HG03025 (cell line): ENCODE measurements around the gene IL4R.
"Not testable (repeated sequence)": the region's sequence is repeated elsewhere in the genome, so short reads cannot be mapped to it uniquely, and the experiment has no call there.

Source experiments
- ATAC-seq: cut with Tn5 transposase; IDR thresholded peaks from one replicate; pipeline ENCODE4 v1.9.1; 2021; ENCODE audit warnings: mild to moderate bottlenecking, moderate library complexity; ENCODE audit not compliant: unreplicated experiment, low FRiP score

The IL4R gene

DNA sequence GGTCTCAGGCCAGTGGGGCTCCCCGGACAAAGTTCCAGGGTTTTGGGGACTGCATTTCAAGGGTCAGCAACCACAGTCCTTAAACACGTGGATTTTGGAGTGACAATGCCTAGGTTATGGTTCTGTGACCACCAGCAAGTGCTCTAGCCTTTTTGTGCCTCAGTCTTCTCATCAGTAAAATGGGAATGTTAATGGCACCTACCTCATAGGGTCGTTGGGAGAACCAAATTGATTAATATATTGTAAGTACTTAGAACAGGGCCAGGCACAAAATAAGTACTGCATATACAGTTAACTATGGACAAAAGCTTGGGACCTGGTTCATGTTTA, 13.8 kb downstream of the IL4R start:
- no peak for ATAC-seq

DNA sequence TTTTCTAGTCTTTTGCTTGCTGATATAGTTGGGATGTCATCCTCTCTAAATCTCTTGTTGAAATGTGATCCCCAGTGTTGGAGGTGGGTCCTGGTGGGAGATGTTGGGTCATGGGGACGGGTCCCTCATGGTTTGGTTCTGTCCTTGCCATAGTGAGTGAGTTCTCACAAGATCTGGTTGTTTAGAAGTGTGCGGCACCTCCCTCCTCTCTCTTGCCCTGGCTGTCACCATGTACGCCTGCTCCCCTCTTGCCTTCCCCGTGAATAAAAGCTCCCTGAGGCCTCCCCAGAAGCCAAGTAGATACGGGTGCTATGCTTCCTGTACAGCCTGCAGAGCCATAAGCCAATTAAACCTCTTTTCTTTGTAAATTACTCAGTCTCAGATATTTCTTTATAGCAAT, 15.2 kb downstream of the IL4R start:
- no peak for ATAC-seq

DNA sequence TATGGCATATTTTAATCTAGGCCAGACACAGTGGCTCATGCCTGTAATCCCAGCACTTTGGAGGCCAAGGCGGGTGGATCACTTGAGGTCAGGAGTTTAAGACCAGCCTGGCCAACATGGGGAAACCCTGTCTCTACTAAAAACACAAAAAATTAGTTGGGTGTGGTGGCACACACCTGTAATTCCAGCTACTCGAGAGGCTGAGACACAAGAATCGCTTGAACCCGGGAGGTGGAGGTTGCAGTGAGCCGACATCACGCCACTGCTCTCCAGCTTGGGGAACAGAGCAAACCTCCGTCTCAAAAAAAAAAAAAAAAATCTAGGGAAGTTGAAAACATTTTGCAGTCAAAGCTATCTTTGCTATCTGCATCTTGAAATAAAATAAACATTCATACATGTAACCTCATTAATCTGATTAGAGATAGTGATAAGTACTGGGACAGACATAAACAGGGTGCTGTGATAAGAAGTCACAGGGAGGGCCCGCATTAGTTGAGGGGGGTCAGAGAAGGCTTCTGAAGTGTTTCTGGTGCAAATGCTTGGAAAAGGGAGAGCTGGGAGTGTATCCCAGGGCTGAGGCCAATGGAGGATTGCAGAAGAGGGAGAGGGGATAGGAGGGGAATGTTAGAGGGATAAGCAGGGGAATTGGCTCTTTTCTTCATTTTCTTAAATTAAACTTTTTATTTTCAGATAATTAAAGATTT, 15.8 kb downstream of the IL4R start:
- not testable (repeated sequence) for ATAC-seq

DNA sequence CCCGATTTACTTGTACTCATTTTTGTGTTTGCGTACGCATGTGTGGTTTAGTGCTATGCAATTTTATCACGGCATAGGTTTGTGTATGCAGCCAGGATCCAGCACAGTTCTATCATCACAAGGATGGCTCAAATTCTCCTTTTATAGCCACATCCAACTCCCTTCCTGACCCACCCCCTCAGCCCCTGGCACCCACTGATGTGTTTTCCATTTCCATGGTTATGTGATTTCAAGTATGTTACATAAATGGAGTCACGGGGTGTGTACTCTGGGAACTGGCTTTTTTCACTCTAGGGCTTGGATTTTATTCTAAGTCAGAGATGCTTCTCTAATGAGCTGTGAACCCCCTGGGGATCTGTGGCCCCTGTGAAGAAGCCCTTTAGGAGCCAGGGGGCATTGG, 16.8 kb downstream of the IL4R start:
- ATAC-seq: no peak

DNA sequence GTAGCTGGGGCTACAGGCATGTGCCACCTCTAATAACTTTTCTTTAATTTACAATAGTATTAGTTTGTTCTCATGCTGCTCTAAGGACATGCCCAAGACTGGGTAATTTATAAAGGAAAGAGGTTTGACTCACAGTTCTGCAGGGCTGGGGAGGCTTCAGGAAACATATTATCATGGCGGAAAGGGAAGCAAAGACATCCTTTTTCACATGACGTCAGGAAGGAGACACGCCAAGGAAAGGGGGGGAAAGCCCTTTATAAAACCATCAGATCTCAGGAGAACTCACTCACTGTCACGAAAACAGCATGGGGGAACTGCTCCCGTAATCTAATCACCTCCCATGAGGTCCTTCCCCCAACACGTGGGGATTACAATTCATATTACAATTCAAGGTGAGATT, 18.3 kb downstream of the IL4R start:
- ATAC-seq: no peak

DNA sequence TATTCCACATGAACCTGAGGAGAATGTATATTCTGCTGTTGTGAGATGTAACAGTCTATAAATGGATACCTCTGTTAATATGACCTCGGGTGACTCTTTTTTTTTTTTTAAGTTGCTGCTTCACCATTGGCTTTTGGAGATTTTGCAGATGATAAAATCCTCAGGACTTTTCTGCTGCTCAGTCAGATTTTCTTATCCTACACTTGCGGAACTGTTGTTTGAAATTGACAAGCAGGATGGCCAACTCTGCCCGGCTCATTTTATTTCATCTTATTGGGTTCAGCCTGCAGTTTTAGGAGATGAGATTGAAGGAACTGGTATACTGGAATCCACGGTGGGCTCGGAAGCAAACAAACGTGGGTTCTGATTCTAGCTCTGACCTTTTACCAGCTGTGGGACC, 19.3 kb downstream of the IL4R start:
- ATAC-seq: no peak

DNA sequence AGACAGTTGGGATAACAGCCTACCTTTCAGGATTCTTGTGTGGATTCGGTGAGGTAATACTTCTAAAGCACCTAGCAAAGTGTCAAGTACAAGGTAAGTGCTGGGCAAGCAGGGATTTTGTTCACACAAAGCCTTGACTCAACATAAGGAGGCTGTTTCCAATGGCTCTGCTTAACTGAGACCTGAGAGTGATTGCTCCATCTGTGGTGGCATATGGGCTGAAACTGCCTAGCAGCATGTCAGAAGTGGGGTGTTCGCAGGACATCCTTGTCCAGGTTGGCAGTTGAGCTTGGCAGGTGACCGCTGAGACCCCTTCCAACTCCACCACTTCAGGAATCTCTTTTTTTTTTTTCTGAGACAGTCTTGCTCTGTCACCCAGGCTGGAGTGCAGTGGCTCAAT, 19.8 kb downstream of the IL4R start:
- ATAC-seq: no peak

DNA sequence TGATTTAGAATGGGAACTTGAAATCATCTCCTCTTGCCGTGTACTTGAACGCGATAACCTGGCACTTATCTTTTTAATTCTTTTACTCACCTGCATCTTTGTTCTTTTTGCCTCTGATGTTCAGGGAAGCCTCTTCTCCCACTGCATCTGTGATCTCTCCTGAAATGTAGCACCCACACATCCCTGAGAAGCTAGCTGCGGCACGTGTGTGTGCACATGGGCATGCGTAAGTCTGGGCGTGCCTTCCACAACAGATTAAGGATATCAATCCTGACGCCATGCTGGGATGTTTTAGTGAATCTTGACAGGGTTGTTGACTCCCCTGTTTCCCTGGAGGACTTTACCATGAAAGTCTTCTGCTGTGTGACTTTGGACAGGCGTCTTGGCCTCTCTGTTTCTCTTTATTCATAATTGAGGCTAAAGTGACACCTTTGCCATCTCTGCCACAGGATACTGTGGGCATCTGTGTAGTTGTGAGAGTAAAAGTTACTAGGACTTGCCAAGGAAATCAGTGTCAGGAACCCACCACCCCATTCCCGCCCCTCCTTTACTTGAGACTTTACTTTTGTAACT, 20.5 kb downstream of the IL4R start:
- no peak for ATAC-seq

DNA sequence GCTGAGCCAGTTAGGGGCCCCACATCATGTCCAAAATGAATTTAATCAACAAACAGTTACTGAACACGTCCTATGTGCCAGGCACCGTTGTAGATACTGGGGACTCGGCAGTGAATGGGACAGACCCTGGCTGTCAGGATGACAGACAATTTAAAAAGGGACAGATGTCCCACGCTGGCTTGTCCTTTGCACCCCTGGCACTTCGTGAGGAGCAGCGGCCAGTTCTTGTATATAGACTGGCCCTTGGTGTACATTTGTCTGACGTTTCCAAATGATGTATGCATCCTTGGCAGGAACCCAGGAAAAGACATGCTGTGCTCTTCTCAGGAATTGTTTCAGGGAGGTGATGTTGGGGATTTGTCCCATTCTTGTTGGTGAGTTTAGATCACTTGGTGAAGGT, 21.1 kb downstream of the IL4R start:
- no peak for ATAC-seq

DNA sequence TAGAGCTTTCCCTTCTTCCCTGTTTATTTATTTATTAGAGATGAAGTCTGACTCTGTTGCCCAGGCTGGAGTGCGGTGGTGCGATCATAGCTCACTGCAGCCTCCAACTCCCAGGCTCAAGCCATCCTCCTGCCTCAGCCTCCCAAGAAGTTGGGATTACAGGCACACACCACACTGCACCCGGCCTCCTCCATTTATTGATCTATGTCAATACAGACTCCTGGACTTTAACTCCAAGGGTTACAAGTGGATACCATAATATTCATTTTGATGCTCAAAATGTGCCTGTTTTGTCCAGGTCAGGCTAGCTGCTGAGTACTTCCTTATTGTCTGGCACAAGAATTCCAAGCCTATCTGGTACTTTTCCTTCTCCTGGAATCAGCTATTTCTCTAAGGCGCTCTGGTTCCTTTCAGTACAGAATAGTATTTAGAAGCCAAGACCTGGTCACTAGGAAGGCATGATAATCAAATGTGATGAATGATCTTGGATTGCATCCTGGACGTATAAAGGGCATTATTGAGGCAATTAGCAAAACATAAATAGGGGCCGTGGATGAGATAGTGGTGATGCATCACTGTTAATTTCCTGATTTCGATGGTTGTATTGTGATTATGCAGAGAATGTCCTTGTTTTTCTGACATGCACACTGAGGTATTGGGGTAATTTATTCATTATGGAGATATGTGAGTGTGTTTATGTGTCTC, 21.7 kb downstream of the IL4R start:
- ATAC-seq: no peak

DNA sequence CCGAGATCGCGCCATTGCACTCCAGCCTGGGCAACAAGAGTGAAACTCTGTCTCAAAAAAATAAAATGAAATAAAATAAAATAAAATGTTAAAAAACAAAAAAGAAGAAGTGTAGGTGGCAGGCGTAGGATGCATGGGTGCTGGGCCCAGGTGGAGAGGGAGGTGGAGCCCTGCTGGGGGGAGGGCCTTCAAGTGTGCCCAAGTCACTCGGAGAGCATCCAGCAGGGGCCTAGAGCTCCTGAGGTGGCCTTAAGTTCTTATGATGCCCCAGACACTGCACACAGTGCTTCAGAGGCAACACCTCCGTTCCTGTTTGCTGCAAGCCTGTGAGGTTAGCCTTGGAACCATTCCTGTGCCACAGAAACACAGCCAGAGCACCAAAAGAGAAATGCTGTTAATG, 23.2 kb downstream of the IL4R start:
- ATAC-seq: no peak

DNA sequence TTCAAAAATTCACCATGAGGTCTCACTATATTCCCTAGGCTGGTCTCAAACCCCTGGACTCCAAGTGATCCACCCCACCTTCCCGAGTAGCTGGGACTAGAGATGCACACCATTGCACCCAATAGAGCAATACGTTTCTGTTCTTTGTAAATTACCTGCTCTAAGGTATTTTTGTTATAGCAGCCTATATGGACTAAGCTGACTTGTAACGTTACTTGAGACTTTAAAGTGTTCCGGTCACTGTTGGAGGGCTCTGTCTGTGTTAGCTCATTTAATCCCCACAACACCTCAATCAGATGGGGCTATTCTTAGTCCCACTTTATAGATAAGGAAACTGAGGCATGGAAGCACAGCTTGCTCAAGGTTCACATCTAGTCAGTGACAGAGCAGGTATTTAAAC, 25.4 kb downstream of the IL4R start:
- no peak for ATAC-seq

DNA sequence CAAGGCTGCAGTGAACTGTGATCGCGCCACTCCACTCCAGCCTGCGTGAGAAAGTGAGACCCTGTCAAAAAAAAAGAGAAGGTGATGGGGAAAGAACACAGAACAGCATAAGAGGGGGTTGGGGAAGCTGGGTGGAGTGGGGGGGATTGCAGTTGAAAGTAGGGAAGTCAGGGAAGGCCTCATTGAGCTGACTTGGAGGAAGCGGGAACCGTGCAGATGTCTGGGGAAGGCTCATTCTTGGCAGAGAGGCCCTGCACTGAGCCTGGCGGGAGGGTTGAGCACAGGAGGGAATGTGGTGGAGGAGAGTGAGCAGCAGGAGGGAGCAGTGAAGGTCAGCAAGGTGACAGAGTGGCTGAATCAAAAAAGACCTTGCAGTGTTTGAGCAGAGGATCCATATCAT, 26.9 kb downstream of the IL4R start:
- ATAC-seq: no peak

DNA sequence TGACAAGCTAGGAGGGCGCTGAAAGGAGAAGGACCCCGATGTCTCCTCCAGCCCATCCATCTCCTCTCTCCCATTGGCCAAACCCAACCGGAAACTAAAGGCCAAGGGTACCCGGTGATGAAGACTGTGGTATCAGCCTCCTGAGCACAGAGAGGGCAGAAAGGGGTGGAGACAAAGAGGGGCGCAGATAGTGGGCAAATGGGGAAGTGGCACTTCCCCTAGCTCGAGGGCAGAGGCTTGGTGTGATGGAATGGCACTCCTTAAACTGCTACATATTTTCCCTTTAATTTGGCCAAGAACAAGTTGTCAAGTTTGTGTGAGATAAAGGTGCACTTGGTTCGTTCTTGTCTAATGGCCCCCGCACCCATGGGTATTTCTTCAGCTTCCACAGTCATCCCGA, 27.8 kb downstream of the IL4R start:
- no peak for ATAC-seq

DNA sequence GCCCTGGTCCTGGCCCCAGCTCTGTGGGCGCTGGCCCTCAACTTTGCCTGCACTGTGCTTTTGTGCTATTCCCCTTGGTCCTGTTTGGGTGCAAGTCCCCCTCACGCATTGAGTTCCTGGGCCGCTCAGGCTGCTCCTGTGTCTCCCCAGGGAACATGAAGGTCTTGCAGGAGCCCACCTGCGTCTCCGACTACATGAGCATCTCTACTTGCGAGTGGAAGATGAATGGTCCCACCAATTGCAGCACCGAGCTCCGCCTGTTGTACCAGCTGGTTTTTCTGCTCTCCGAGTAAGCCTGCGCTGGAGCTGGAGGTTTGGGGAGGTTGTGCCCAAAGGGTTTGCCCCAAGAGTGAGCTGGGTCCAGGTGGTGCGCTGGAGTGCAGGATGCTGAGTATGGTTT, 28.2 kb downstream of the IL4R start:
- no peak for ATAC-seq

DNA sequence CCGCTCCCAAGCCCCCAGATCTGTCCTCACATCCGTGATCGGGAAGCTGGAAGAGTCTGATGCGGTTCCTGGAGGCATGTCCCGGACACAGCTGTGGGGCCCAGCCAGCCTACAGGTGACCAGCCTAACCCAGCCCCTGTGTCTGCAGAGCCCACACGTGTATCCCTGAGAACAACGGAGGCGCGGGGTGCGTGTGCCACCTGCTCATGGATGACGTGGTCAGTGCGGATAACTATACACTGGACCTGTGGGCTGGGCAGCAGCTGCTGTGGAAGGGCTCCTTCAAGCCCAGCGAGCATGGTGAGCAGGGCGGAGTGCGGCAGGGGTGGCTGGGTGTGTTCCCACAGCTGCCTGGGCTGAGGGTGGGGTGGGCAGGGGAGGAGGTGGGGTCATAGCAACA, 30.9 kb downstream of the IL4R start:
- no peak for ATAC-seq

DNA sequence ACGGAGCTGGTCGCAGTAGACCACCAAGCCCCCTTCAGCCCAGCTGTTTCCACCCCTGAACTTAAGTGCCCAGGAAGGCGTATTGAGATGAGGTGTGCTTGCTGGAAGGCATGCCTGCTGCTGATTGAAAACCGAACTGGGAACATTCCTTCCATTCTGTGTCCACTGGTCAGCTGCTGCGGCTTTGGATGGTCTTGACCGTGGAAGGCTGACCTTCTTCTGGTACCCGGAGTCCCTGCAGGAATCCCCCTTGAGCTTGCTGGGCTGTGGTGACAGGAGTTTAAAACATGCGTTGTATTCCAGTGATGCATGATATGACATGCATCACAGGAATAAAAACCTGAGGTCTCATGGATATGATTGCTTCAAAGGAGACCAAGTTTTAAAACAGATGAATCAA, 31.4 kb downstream of the IL4R start:
- no peak for ATAC-seq

DNA sequence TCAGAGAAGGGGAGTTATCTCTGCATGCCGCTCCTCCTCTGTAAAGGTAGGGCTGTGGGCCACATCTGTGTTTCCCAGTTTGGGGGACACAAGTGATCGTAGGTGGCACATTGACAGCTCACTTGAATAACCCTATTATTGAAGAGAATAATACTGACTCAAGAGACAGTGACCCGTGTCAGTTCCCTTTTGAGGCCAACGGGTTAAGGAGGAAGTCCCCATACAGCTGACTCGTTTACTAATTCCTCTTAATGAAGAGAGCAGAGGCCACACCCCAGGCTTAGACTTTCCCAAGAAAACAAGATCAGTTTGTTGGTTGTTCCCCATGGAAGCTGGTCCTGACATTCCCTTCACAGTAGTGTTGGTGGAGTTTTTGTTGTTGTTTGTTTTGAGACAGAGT, 33.0 kb downstream of the IL4R start:
- ATAC-seq: no peak

DNA sequence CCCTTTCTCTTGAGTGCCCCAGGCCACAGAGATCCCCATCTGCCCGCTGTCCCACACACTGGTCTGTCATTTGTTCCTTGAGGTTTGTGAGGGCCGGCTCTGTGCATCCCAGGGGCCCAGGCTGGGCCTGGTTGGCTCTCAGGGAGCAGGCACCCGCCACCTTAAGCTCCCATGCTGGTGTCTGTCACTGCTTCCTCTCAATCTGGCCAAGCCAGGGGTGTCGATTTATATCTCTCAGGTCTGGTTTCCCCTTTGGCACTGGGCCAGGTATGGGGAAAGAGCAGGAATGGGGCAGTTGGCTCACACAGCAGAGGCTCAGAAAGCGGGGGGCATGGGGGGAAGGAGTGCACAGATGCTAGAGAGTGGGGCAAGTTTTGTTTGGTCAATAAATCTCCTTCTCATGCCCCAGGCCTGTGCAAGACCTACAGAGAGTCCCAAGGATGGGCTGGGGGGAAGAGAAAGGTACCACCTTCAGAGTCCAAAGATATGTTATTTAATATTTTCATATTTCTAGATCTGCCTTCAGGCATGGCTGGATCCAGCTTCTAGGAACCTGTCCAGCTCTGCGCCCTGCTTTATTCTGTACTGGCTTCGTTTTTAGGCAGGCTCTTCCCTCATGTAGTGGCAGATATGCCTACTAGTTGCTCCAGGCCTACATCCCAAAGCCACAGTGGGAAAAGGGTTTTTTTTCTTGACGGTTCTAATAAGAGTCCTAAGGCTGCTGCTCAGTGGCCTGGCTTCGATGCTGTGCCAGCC, 34.3 kb downstream of the IL4R start:
- ATAC-seq: no peak

DNA sequence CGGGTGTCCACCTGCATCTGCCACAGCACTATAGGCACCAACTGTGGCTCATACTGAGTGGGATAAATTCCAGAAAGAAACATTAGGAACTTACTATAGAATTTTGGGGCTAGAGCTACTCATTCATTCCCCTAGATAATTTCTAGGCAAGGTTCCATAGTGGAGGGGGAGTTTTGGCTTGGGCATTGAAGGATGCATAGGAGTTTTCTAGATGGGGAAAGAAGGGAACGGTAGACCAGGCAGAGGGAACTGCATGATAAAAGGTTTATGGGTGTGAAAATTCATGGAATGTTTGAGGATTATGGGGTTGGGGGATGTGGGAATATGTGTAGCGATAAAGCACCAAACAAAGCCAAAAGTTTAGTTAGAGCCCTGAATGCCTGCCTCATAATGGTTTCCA, 35.5 kb downstream of the IL4R start:
- ATAC-seq: no peak

DNA sequence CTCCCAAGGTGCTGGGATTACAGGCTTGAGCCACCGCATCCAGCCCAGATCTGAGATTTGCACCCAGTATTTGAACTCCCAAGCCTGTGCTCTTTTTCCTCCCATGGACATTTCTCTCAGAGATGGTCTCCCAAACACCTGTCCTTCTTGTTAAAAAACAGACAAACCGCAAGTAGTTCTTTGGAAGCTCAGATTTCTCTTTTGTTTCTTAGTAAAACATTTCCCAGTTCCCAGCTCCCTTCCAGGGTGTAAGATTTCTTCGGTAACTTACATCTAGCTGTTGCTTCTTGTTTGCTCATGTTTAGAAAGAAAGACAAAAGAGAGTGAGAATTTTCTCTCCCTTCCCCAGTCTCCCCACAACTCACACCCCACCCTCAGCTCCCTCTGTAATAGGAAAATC, 36.2 kb downstream of the IL4R start:
- ATAC-seq: no peak

DNA sequence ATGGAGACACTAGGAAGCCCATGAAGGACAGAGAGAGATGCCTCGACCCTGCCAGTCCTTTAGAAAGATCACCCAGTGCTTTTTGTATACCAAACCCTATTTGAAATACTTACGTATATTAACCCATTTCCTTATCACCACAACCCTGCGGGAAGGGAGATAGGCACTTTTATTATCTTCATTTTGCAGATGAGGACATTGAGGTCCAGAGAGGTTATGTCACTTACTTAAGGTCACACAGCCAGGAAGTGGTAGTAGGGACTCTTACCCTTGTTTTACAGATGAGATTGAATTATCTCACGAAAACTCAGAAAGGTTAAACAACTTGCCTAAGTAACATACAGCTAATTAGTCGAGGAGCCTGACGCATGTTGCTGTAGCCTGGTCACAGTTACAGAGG, 38.2 kb downstream of the IL4R start:
- no peak for ATAC-seq
